Panc1 (cell line): ENCODE results near the gene PTPRA. TPM values are rescaled to one million over a fixed set of nuclear protein-coding genes. Genes with fewer than 3 reads are reported as not detected.

Experiments used
- ATAC-seq: fragments of 200-7000 bp; cut with Tn5 transposase; 2 replicates; pipeline ENCODE4 v1.9.1; 2020; ENCODE audit warnings: mild to moderate bottlenecking, moderate library complexity
- BruUV-seq: library from RNA; stranded (reverse); fragments of 400-500 nt; replicated peaks from 2 replicates; lab custom pipeline; 2021; lab: Mats Ljungman, UMichigan
- CTCF ChIA-PET: fragments of 300-600 bp; sonication (Branson Sonifier 250); formaldehyde crosslinking; loops from one replicate; lab custom pipeline; 2022; ENCODE audit warnings: antibody characterized with exemption; lab: Charles Lee
- POLR2A ChIA-PET: fragments of 300-600 bp; sonication (Branson Sonifier 250); formaldehyde crosslinking; loops from one replicate; lab custom pipeline; 2022; ENCODE audit warnings: antibody characterized with exemption; lab: Charles Lee
- DNase-seq: peaks from one replicate; pipeline ENCODE4 v3.0.0-alpha.2; 2010; ENCODE audit warnings: low read depth, low spot score
- H3K27ac ChIP-seq: 2 replicates; pipeline ENCODE4 v1.5.1; 2011; ENCODE audit warnings: mild to moderate bottlenecking, low read length, inconsistent platforms
- H3K27me3 ChIP-seq: fragments of 200-500 bp; sonication (Bioruptor generic); 2 replicates; pipeline ENCODE4 v1.6.0; 2014; ENCODE audit warnings: low read length, inconsistent platforms; ENCODE audit not compliant: control insufficient read depth, insufficient read depth
- H3K36me3 ChIP-seq: fragments of 200-500 bp; sonication (Bioruptor generic); 2 replicates; pipeline ENCODE4 v1.5.1; 2014; ENCODE audit warnings: inconsistent platforms, mild to moderate bottlenecking, low read length, moderate library complexity; ENCODE audit not compliant: control insufficient read depth, insufficient read depth
- H3K4me1 ChIP-seq: 2 replicates; pipeline ENCODE4 v1.5.1; 2011; ENCODE audit warnings: inconsistent platforms, mild to moderate bottlenecking, low read length, moderate library complexity; ENCODE audit not compliant: control insufficient read depth, insufficient read depth
- H3K4me3 ChIP-seq, 2 experiments: 2 replicates each; pipeline ENCODE4 v1.5.1; 2011 to 2012; ENCODE audit warnings: low read depth in 2 of 2, low read length in 2 of 2, mild to moderate bottlenecking in 2 of 2, inconsistent platforms in 1 of 2, moderate library complexity in 1 of 2
- H3K9me3 ChIP-seq: fragments of 200-500 bp; sonication (Bioruptor generic); 2 replicates; pipeline ENCODE4 v1.5.1; 2014; ENCODE audit warnings: low read depth, mild to moderate bottlenecking, inconsistent platforms, low read length, moderate library complexity; ENCODE audit not compliant: control insufficient read depth, insufficient read depth
- CTCF ChIP-seq: fragments of 450-650 bp; IDR thresholded peaks from 2 replicates; pipeline ENCODE4 v1.5.1; 2017; ENCODE audit warnings: mild to moderate bottlenecking
- POLR2AphosphoS5 ChIP-seq: IDR thresholded peaks from 2 replicates; pipeline ENCODE4 v1.6.1; 2012; ENCODE audit warnings: mild to moderate bottlenecking, low read depth, low read length, moderate library complexity
- REST ChIP-seq, 2 experiments: IDR thresholded peaks; 2 replicates each; pipeline ENCODE4 v1.6.1; 2011 to 2012; ENCODE audit warnings: low read depth in 2 of 2, control low read depth in 1 of 2, low read length in 1 of 2, mild to moderate bottlenecking in 1 of 2, moderate library complexity in 1 of 2; ENCODE audit not compliant: insufficient read depth in 1 of 2
- SIN3A ChIP-seq: IDR thresholded peaks from 2 replicates; pipeline ENCODE4 v1.6.1; 2012; ENCODE audit warnings: low read depth, mild to moderate bottlenecking, low read length, moderate library complexity, borderline replicate concordance; ENCODE audit not compliant: insufficient read depth
- TCF7L2 ChIP-seq: IDR thresholded peaks from 2 replicates; pipeline ENCODE4 v1.6.1; 2011; ENCODE audit warnings: mild to moderate bottlenecking, low read depth, low read length, inconsistent platforms
- in situ Hi-C: cut with HindIII; loops from 2 replicates; pipeline ENCODE4 v1.10.0; 2016; ENCODE audit warnings: low sequenced_read_pairs, low pct_unique_long_range_greater_than_20kb
- intact Hi-C: fragments of 100-400 bp; cut with micrococcal nuclease; formaldehyde crosslinking; loops from one replicate; pipeline ENCODE4 v1.10.0; 2022; ENCODE audit not compliant: unreplicated experiment
- total RNA-seq: library from RNA; stranded (reverse); gene quantifications from one replicate; pipeline ENCODE4 v1.2.1, GENCODE V29; 2021; ENCODE audit not compliant: unreplicated experiment

PTPRA gene
- total RNA-seq, 1 experiment from 2014 or later = 56.6 TPM

GRCh38 chr20:3044336-3044965, 171.2 kb downstream of the PTPRA start:
- TF ChIP-seq REST (IDR thresholded peaks at IDR 0.05; ENCODE audit: insufficient read depth in 1 of 2, low read depth in 2 of 2, low read length in 1 of 2) (no peak), TCF7L2 (no peak), SIN3A (no peak), POLR2AphosphoS5 (no peak), CTCF (no peak)
- CTCF ChIA-PET = no interaction called here
- POLR2A ChIA-PET = no interaction called here
- DNase-seq = no peak
- Histone ChIP-seq H3K4me1 (peaks cover 8% of the 10 kb centered on the region; the same call in 1 of the 2 replicates), H3K9me3 (no peaks in the 10 kb centered on the region), H3K4me3 (no peak overlapping the region), H3K36me3 (peaks cover 5% of the 10 kb centered on the region; the same call in 1 of the 2 replicates), H3K27ac (no peak overlapping the region), H3K27me3 (no peaks in the 10 kb centered on the region)
- in situ Hi-C loops (no loop called here), intact Hi-C loops (no loop called here)
- ATAC-seq = no peak
- BruUV-seq = no TSS peak

GRCh38 chr20:3045042-3045815, 171.9 kb downstream of the PTPRA start:
- intact Hi-C loops (no loop called here), in situ Hi-C loops (no loop called here)
- BruUV-seq = no TSS peak
- Histone ChIP-seq H3K4me1 (peaks cover 8% of the 10 kb centered on the region; the same call in 1 of the 2 replicates), H3K27me3 (no peaks in the 10 kb centered on the region), H3K27ac (peak overlapping the region; percentile 86), H3K4me3 (peak overlapping the region; percentile 82 to 88), H3K36me3 (peaks cover 5% of the 10 kb centered on the region; the same call in 1 of the 2 replicates), H3K9me3 (no peaks in the 10 kb centered on the region)
- no peak for TF ChIP-seq SIN3A
- no peak for TF ChIP-seq POLR2AphosphoS5
- no peak for TF ChIP-seq CTCF
- no peak for TF ChIP-seq REST (IDR thresholded peaks at IDR 0.05; ENCODE audit: insufficient read depth in 1 of 2, low read depth in 2 of 2, low read length in 1 of 2)
- TF ChIP-seq TCF7L2 = no peak
- DNase-seq (no peak), ATAC-seq (peak; percentile 88)
- CTCF ChIA-PET = no interaction called here
- POLR2A ChIA-PET = no interaction called here
